B cell (primary cell): ENCODE data around the gene GRIK3.

Experiments used
- EZH2 ChIP-seq: IDR thresholded peaks from 2 replicates; pipeline ENCODE4 v1.6.1; 2012; ENCODE audit warnings: borderline replicate concordance, low read depth, mild to moderate bottlenecking, moderate library complexity, low read length; ENCODE audit not compliant: insufficient read depth, poor library complexity, severe bottlenecking
- TF ChIP-seq, protein P1 (sequence below): fragments of 200-600 bp; IDR thresholded peaks from one replicate; pipeline ENCODE4 v1.8.0; 2022; ENCODE audit warnings: antibody characterized with exemption, mild to moderate bottlenecking

DNA sequence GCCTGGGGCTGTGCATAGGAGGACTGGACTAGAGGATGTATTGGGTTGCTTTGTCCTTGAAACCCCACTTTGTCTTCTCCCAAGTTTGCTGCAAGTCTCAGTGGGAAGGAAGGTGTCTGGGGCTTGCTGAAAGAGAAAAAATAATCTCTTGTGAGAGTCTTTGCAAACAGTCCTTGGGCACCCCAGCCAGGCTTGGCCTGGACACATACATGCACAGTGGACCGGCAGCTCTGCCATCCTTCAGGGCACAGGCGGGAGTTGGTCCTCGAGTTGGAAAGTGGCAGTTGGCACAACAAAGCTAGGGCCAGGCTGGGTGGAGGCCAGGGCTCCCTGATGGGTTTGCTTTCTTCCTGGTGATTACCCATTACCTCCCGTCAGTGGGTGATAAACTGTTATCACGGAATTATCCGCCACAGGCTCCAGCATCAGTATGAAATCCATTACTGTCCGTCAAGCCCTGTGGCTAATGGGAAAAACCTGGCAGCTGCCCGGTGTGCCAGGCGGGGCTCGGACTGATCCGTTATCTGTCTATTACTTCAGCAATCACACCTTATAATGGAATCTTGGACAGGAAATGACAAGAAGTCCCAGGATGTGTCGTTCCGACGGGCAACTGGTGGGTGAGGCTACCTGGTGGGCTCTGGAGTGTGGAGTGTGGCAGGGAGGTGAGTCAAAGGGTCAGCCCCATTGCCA lies 265.7 kb downstream of the GRIK3 start:
- TF ChIP-seq, protein P1, sequence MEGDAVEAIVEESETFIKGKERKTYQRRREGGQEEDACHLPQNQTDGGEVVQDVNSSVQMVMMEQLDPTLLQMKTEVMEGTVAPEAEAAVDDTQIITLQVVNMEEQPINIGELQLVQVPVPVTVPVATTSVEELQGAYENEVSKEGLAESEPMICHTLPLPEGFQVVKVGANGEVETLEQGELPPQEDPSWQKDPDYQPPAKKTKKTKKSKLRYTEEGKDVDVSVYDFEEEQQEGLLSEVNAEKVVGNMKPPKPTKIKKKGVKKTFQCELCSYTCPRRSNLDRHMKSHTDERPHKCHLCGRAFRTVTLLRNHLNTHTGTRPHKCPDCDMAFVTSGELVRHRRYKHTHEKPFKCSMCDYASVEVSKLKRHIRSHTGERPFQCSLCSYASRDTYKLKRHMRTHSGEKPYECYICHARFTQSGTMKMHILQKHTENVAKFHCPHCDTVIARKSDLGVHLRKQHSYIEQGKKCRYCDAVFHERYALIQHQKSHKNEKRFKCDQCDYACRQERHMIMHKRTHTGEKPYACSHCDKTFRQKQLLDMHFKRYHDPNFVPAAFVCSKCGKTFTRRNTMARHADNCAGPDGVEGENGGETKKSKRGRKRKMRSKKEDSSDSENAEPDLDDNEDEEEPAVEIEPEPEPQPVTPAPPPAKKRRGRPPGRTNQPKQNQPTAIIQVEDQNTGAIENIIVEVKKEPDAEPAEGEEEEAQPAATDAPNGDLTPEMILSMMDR: no peak
- no peak for TF ChIP-seq EZH2
